NCI-H345 (cell line): ENCODE results near the gene GJB4.

Experiments used
- DNase-seq: peaks from one replicate; lab custom pipeline; 2025; lab: John Stamatoyannopoulos, UW

The GJB4 gene

DNA sequence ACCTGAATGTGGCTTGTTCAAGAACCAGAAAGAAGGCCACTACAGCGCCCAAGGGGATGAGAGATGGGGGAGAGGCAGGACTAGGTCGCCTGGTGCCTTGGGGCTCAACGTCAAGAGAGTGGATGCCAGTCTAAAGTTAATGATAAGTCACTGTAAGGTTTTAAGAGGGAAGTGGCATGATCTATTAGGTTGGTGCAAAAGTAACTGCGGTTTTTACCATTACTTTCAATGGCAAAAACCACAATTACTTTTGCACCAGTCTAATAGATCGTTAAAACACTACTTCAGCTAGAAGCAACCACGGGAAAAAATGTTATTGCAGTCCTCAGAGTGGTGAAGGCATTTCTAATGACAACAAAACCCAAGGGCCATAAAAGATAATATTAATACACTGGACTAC lies 18.8 kb downstream of the GJB4 start:
- DNase-seq, result no peak

DNA sequence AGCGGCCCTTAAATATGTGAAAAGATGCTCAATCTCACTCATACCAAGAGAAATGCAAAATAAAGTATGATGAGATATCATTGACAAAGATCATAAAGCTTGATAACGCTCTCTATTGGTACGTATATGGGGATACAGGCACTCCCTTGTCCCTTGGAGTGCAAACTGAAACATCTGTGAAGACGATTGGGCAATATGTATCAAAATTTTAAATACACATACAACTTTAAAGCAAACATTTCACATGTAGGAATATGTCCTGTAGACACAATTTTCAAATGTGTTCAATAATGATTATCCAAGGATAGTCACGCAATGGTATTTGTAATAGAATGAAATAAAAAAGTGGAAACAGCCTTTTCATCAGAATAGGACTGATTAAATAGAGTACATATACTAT lies 19.5 kb downstream of the GJB4 start:
- no peak for DNase-seq

DNA sequence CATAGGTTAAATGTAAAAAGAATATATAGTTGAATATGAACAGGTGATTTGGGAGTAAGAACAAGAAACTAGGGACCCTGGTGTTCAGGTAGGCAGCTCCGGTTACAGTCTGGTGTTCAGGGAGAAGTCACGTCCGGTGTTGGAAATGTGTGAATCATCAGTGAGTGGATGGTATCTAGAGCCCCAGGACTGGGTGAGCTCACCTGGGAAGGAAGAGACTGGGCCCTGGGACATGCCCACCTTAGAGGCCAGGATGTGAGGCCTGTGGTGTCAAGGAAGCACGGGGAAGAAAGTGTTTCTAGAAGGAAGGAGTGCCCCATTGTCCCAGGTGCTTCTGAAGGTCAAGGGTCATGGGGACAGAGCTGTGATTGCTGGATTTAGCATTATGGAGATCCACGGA lies 20.0 kb downstream of the GJB4 start:
- DNase-seq, result no peak

DNA sequence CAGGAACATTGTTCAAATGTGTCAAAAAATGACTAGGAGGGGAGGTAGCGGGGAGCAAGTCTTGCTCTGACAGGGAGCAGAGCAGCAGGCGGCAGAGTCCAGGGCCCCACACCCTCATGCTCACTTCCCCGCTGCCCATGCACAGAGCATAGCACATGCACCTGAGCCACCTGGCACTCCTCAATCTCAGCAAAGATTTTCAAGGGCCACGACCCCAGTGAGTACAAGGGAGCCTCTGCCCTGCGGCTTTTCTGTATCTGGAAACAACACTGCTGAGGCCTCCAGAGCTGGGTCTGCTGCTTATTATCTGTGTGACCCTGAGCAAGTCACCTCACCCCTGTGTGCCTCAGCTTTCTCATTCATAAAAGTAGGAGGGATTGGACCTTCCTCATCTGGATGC lies 20.4 kb downstream of the GJB4 start:
- DNase-seq, result no peak

DNA sequence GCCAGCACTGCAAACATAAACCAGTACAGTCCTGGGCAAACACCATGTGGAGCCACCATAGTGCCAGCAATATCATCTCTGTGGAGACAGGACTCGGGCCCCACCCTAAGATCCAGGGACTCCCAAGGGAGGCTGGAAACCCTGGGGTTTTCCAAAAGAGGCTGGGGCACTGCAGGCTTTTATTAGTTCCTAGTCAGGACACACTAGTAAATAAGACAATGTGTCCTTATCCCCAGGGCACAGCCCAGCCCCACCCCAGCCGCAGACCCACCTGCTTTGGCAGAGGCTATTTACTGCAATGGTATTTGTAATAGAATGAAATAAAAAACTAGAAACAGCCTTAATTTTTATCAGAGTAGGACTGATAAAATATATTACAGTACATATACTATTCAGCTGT lies 21.0 kb downstream of the GJB4 start:
- DNase-seq, result no peak

DNA sequence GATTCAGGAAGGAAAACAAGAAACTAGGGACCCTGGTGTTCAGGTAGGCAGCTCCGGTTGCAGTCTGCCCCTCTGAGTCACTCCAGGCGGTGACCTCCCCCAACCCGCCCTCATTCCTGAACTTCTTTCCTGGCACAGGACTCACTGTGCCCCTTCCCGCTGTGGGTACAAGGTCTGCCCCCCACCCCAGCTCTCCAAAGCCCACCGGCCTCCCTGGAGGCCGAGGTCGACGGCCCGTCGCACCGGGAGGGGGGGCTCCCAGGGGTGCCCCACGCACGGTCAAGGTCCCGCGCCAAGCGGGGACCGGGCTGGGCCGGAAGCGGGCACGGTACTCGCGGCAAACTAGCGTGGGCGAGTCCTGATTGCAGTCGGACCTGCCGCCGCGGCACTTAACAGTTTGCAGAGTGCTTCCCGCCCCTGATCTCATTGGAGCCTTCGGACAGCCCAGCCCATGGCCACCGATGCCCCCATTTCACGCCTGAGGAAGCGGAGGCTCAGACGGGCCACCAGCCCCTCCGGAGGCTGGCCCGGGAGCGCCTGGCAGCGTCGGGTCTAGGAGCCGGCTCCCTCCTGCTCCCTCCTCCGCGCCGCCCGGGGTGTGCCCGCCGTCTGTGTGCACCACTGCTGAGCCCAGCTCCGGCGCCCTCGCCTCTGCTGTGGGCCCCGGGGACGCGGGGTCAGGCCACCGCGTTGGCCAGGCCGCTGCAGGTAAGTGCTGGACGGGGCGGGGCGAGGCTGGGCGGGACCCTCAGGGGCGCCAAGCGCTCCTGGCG lies 21.7 kb downstream of the GJB4 start, which contains the start of gene GJB3:
TSS of gene GJB3 (plus strand) at position 144 of the 773 bp plus-strand sequence. CDS start 3,549 bp downstream, outside the sequence.
- DNase-seq, result peak; percentile 4

DNA sequence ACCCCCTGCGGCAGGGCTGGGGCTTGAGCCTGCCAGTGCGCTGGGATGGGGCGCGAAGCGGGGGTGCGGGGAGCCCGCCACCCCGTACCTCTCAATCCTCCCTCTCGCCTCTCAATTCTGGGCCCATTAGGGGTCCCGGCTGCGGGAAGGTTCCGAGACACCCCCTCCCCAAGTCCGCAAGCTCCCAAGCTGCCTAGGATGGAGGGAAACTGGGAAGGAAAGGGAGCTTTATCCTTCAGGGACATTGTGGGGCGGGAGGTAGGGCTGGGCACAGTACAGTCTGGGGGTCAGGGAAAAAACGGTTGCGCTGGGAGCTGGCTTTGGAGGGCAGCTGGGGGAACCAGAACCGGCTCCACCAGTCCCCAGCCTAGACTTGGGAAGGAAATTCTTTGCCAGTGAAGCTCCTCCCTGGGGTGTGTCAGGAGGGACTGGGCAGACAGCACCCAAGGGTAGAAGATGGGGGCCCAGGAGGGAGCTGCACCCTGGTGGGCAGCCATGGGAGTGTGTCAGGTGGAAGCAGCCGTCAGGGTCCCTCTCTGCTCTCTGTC lies 22.4 kb downstream of the GJB4 start:
- no peak for DNase-seq

DNA sequence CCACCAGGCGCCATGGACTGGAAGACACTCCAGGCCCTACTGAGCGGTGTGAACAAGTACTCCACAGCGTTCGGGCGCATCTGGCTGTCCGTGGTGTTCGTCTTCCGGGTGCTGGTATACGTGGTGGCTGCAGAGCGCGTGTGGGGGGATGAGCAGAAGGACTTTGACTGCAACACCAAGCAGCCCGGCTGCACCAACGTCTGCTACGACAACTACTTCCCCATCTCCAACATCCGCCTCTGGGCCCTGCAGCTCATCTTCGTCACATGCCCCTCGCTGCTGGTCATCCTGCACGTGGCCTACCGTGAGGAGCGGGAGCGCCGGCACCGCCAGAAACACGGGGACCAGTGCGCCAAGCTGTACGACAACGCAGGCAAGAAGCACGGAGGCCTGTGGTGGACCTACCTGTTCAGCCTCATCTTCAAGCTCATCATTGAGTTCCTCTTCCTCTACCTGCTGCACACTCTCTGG lies 25.2 kb downstream of the GJB4 start:
- DNase-seq, result no peak

DNA sequence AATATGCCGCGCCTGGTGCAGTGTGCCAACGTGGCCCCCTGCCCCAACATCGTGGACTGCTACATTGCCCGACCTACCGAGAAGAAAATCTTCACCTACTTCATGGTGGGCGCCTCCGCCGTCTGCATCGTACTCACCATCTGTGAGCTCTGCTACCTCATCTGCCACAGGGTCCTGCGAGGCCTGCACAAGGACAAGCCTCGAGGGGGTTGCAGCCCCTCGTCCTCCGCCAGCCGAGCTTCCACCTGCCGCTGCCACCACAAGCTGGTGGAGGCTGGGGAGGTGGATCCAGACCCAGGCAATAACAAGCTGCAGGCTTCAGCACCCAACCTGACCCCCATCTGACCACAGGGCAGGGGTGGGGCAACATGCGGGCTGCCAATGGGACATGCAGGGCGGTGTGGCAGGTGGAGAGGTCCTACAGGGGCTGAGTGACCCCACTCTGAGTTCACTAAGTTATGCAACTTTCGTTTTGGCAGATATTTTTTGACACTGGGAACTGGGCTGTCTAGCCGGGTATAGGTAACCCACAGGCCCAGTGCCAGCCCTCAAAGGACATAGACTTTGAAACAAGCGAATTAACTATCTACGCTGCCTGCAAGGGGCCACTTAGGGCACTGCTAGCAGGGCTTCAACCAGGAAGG lies 25.8 kb downstream of the GJB4 start:
- DNase-seq, result no peak

DNA sequence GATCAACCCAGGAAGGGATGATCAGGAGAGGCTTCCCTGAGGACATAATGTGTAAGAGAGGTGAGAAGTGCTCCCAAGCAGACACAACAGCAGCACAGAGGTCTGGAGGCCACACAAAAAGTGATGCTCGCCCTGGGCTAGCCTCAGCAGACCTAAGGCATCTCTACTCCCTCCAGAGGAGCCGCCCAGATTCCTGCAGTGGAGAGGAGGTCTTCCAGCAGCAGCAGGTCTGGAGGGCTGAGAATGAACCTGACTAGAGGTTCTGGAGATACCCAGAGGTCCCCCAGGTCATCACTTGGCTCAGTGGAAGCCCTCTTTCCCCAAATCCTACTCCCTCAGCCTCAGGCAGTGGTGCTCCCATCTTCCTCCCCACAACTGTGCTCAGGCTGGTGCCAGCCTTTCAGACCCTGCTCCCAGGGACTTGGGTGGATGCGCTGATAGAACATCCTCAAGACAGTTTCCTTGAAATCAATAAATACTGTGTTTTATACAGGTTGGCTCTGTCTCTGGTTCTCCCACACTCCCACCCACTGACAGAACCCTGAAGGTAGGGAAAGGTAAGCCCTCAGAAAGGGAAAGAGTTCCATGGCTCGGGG lies 26.4 kb downstream of the GJB4 start:
- DNase-seq, result no peak

DNA sequence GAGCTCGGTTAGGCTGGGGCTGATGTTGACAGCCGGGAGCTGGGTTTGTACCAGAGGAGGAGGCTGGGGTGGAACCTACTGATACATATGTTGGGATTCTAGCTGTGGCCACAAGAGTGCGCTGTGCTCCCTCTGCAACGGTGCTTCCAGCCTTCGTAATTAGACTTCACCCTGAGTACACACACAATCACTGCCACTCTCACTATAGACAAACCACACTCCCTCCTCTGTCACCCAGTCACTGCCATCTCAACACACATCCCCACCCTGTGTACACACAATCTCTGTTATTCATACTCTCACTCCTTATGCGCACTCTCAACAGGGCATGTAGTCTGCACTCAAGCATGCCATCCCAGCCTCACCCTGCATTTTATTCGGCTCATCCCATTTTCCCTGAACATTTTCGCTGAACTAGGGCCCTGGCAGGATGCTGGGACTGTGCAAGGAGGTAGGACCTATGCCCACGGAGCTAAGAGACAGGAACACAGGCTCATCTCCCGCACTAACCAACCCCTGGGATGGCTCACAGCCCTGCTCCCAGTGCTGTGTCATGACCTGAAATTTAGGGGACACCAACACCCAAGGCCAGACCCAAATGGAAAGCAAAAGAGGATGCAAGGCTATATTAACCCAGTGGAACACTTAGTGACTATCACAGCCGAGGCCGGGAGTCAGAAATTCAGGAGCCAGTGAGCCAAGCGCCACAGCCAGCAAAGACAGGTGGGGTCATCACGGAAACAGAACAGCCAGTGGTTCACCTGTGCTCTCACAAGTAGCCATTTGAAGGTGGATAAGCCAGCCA lies 27.2 kb downstream of the GJB4 start:
- peak; percentile 73 for DNase-seq

DNA sequence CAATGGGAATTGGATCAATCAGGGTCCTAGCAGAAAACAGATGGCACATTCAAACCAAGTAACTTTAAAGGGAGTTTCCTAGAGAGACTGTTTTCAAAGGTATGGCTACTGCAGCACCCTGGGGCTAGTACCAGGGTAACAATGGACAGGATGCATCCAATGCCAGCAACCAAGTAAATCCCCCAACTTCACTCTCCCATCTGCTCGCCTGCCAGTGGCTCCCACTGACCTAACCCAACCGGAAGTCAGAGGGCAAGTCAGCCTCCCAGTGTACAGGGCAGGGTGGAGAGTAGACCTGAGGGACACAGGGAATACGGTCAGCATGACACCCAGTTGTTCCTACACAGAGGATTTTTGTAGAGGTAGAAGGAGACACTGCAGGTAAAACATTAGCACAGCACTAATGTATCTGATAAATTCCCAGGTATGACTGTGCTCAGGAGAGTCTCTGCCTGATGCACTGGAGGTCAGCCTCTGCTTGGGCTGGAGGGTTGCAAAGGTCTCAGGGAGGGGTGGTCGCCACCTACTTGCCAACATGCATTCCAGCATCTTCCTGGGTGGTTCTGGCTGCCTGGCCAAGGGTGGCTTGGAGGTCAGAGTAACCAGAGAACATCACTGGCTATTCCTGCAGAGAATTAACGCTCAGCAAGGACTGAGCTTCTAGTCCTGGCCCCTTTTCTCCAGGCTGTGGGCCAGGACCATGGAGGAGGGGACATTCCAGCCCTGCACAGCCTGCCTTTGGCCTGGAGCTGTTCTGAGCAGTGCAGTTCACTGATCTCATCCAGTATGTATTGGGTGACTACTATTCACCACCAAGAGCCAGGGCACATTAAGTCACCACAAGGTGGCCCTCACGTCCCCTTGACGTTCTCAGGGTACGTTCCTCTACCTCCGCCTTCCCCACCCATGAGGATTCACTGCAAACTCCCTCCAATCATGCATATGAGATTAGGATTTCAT lies 28.2 kb downstream of the GJB4 start:
- no peak for DNase-seq

DNA sequence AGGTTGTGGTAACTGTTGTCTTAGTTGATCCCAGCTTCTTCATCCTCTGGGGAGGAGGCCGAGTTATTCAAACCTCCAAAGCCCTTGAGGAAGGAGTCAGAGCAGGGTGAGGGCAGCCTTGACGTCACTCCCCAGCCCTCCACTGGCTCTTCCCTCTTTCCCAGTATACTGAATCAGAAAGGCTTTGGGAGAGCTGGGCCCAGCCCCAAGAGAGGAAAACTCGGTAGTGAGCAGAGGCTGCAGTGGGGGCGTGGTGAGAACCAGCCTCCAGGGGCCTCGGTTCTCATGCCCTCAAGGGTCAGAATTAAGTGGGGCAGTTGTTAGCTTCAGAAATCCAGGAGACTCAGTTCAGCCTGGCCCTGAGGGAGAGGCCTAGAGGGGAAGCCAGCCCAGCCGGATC lies 31.4 kb downstream of the GJB4 start:
- DNase-seq, result no peak

DNA sequence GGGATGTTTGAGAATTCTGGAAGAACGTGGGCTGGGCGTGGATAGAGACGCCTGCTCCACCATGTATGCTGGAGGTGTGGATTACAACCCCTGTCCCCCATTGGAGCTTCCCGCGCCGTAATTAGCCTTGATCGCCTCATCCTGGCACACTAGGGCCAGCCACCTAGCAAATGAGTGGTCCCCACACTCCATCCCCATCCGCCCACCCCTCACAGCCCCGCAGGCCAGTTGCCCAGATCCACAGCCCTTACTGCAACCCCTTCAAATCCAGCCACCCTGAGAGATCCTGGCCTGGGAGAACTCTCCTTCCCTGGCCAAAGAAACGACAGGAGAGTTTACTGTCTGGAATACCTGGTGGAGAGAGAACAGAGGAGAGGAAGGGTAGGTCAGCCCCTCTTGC lies 32.9 kb downstream of the GJB4 start:
- DNase-seq, result no peak

DNA sequence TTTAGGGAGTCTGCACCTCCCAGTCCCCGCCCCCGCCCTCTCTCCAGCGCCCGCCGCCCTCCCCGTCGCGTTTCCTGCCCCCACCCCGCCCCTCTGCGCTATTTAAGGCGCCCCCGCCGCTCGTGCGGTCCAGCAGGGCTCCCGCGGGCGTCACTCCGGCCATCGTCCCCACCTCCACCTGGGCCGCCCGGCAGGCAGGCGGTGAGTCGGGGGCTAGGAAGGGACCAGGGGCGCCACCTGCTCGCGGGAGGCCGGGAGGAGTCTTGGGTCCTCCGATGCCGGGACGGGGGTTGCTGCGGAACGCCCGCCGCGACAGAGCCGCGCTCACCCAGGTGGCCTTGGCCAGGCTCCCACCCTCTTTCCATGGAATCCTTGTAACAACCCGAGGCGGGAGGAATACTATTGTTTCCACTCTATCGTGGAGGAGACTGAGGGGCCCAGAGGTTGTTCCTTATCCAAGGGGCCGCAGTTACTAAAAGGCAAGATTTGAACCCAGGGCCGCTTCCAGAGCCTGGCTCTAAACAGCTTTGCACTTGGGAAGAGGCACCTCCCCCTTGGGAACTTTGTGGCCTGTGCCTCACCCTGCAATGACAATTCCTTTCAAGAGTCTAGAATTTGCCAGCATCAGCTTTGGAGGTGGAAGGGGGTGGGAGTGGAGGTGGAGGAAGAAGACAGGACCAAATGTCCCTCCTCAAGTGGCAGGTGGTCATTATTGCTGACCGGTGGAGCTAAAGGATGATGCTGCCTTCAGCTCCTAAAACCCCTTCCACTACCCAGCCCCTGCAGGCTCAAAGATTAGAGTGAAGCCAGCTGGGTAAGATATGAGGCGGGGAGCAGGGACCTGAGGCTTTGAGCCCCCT lies 33.6 kb downstream of the GJB4 start, which contains the start of gene GJA4:
TSS of gene GJA4 (plus strand) at position 132 of the 860 bp plus-strand sequence. CDS start 1,215 bp downstream, outside the sequence.
- no peak for DNase-seq

DNA sequence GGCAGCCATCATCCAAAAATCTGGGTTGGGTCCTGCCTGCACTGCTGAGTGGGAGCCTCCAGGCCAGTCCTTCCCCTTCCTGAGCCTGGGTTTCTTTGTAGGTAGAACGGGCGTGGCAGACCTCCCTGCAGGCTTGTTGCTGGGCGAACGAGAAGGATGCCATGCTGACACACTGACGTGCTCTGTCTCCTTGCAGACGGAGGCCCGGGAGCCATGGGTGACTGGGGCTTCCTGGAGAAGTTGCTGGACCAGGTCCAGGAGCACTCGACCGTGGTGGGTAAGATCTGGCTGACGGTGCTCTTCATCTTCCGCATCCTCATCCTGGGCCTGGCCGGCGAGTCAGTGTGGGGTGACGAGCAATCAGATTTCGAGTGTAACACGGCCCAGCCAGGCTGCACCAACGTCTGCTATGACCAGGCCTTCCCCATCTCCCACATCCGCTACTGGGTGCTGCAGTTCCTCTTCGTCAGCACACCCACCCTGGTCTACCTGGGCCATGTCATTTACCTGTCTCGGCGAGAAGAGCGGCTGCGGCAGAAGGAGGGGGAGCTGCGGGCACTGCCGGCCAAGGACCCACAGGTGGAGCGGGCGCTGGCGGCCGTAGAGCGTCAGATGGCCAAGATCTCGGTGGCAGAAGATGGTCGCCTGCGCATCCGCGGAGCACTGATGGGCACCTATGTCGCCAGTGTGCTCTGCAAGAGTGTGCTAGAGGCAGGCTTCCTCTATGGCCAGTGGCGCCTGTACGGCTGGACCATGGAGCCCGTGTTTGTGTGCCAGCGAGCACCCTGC lies 34.7 kb downstream of the GJB4 start:
- no peak for DNase-seq

DNA sequence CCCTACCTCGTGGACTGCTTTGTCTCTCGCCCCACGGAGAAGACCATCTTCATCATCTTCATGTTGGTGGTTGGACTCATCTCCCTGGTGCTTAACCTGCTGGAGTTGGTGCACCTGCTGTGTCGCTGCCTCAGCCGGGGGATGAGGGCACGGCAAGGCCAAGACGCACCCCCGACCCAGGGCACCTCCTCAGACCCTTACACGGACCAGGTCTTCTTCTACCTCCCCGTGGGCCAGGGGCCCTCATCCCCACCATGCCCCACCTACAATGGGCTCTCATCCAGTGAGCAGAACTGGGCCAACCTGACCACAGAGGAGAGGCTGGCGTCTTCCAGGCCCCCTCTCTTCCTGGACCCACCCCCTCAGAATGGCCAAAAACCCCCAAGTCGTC lies 35.2 kb downstream of the GJB4 start:
- no peak for DNase-seq

DNA sequence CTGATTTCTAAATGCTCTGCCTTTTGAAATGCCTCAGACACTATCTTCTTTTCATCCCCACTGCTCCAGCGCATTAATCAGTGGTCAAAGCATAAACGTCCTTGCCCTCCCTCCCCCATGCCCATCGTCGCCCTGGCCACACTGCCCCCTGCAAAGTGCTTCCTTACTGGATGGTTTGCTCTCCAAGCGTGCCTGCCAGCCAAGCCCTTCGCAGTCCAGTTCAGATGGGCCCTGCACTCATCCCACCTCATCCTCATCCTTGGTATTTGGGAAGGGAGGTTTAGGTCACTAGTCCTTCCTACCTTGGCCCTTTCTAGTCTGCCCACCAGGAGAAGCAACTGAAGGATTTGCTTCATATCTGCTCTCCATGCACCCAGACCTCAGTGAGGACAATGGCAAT lies 36.4 kb downstream of the GJB4 start:
- no peak for DNase-seq

DNA sequence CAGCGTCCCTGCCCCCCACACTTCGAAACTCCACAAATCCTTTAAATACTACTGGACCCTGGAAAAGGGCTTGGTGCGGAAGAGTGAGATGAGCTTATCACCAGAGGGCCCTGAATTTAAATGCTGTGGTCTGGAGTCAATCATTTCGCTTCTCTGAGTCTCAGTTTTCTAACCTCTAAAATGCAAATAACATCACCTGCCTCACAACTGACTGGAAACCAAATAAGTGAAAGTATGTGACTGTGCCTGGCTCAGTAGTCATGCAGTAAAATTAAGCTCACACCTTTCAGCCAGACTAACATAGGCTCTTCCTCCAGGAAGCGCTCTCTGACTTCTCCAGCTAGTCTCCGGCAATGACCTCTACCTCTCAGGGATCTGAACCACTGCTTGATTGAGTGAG lies 37.5 kb downstream of the GJB4 start:
- DNase-seq, result no peak
